K562 (cell line): ENCODE measurements around the gene RNF223. TPM values are rescaled to one million over a fixed set of nuclear protein-coding genes. Genes with fewer than 3 reads are reported as not detected.
A peak's percentile ranks its signal among the peaks of the same experiment; 100 is the strongest.

Source experiments
- BCL6 ChIP-seq: fragments of 250-450 bp; sonication (Bioruptor Pico); IDR thresholded peaks from 2 replicates; pipeline ENCODE4 v1.4.0; 2020
- CBX3 ChIP-seq, 2 experiments: IDR thresholded peaks; 1 replicate in 1 of 2; 2 replicates in 1 of 2; pipeline ENCODE4 v1.6.1; 2012; ENCODE audit warnings: inconsistent platforms in 2 of 2, low read length in 2 of 2, borderline replicate concordance in 1 of 2, control low read depth in 1 of 2
- CBX5 ChIP-seq: IDR thresholded peaks from 2 replicates; pipeline ENCODE4 v1.6.1; 2014; ENCODE audit warnings: low read depth, borderline replicate concordance
- GABPB2 ChIP-seq: fragments of 250-450 bp; sonication (Bioruptor Pico); conservative IDR thresholded peaks from 2 replicates; pipeline ENCODE4 v1.5.1; 2021; ENCODE audit warnings: mild to moderate bottlenecking
- GATAD2A ChIP-seq: fragments of 450-650 bp; IDR thresholded peaks from 2 replicates; pipeline ENCODE4 v1.6.1; 2017
- HCFC1 ChIP-seq: IDR thresholded peaks from 2 replicates; pipeline ENCODE4 v1.6.1; 2012; ENCODE audit warnings: low read depth, low read length, improper control_type of control experiment
- PCBP1 ChIP-seq: fragments of 200-400 bp; formaldehyde crosslinking; IDR thresholded peaks from 2 replicates; pipeline ENCODE4 v1.6.1; 2018; ENCODE audit warnings: mild to moderate bottlenecking, low read depth, low read length; ENCODE audit not compliant: poor library complexity, severe bottlenecking
- POLR2G ChIP-seq: fragments of 200-400 bp; formaldehyde crosslinking; IDR thresholded peaks from 2 replicates; pipeline ENCODE4 v1.6.1; 2017; ENCODE audit warnings: low read depth, mild to moderate bottlenecking, antibody characterized with exemption, low read length, moderate library complexity
- SREBF1 ChIP-seq: fragments of 150-350 bp; IDR thresholded peaks from 2 replicates; pipeline ENCODE4 v1.6.1; 2014; ENCODE audit warnings: antibody characterized with exemption, low read depth, low read length, borderline replicate concordance
- SREBF2 ChIP-seq: sonication (generic); formaldehyde crosslinking; IDR thresholded peaks from 2 replicates; pipeline ENCODE4 v1.4.0; 2020; ENCODE audit warnings: mild to moderate bottlenecking, missing genetic modification reagents
- TFAP4 ChIP-seq: sonication (generic); formaldehyde crosslinking; IDR thresholded peaks from 2 replicates; pipeline ENCODE4 v1.8.0; 2022; ENCODE audit warnings: missing genetic modification reagents, mild to moderate bottlenecking, moderate library complexity, borderline replicate concordance
- YY1 ChIP-seq, 3 experiments: IDR thresholded peaks; 2 replicates each; pipeline ENCODE4 v1.6.1; 2011; ENCODE audit warnings: low read length in 2 of 3, mild to moderate bottlenecking in 2 of 3, moderate library complexity in 2 of 3, borderline replicate concordance in 1 of 3, control low read depth in 1 of 3, low read depth in 1 of 3; ENCODE audit not compliant: insufficient read depth in 3 of 3, insufficient replicate concordance in 2 of 3, control insufficient read depth in 1 of 3, insufficient read length in 1 of 3; ENCODE audit errors: extremely low read depth in 1 of 3
- ZBTB9 ChIP-seq: fragments of 450-650 bp; formaldehyde crosslinking; IDR thresholded peaks from 2 replicates; pipeline ENCODE4 v1.4.0; 2020; ENCODE audit warnings: mild to moderate bottlenecking, moderate library complexity
- ZNF239 ChIP-seq: fragments of 250-450 bp; sonication (Bioruptor Pico); IDR thresholded peaks from 2 replicates; pipeline ENCODE4 v1.4.0; 2020; ENCODE audit warnings: mild to moderate bottlenecking
- ZNF311 ChIP-seq: fragments of 250-450 bp; sonication (Bioruptor Pico); IDR thresholded peaks from 2 replicates; pipeline ENCODE4 v1.4.0; 2020; ENCODE audit warnings: mild to moderate bottlenecking, moderate library complexity
- ZNF444 ChIP-seq: fragments of 250-450 bp; sonication (Bioruptor Pico); IDR thresholded peaks from 2 replicates; pipeline ENCODE4 v1.4.0; 2020; ENCODE audit warnings: mild to moderate bottlenecking, moderate library complexity
- ZNF655 ChIP-seq: fragments of 250-450 bp; sonication (Bioruptor Pico); IDR thresholded peaks from 2 replicates; pipeline ENCODE4 v1.5.0; 2021
- polyA plus RNA-seq, 8 experiments: library from polyadenylated mRNA; depleted of rRNA in 4 of 8; stranded (reverse) in 5 of 8; unstranded in 3 of 8; fragments of >200 nt; fragmentation: Nextera tagmentation in 2 of 8; fragmentation: Illumina TruSeq in 1 of 8; extraction: Ambion mirVana in 2 of 8; extraction: Trizol in 1 of 8; gene quantifications; 2 replicates each; pipeline versions ENCODE4 v1.2.1 to v1.2.3, GENCODE V29; 2011 to 2014; ENCODE audit warnings: inconsistent platforms in 1 of 8, missing spikeins in 1 of 8
- total RNA-seq, 7 experiments: library from RNA; depleted of rRNA in 6 of 7; stranded (reverse); fragments of >200 nt in 6 of 7; fragmentation: Illumina TruSeq in 2 of 7; extraction: Trizol in 2 of 7; gene quantifications; 2 replicates each; pipeline versions ENCODE4 v1.2.1 to v1.2.3, GENCODE V29; 2011 to 2021; ENCODE audit warnings: low replicate concordance in 1 of 7

RNF223 gene
- total and polyA plus RNA-seq, 9 of the 15 experiments (the other 6 are each of a cell fraction or from before 2014, with no cell fraction given): 0.04 to 0.32 TPM; not detected in 7

- TF ChIP-seq SREBF1: peak; percentile 83
- peak in 2 of 3 experiments; percentile 63 to 73 for TF ChIP-seq YY1 (IDR thresholded peaks at IDR 0.05; ENCODE audit: borderline replicate concordance in 1 of 3, control insufficient read depth in 1 of 3, extremely low read depth in 1 of 3, insufficient read depth in 3 of 3, insufficient read length in 1 of 3, insufficient replicate concordance in 2 of 3, low read depth in 1 of 3, low read length in 2 of 3)
- TF ChIP-seq CBX3 (IDR thresholded peaks at IDR 0.05; ENCODE audit: borderline replicate concordance in 1 of 2, low read length in 2 of 2): 0 out of 3 replicates have a peak, but pooled peaks of 1 of the 2 experiments have one; percentile 15
- 0 out of 2 replicates have a peak, but pooled peaks have one; percentile 47 for TF ChIP-seq GATAD2A
- peak; percentile 68 for TF ChIP-seq ZNF239 (CRISPR knock-in tag)
- TF ChIP-seq SREBF2 (CRISPR knock-in tag): no peak
- TF ChIP-seq ZNF444 (CRISPR knock-in tag): no peak
- peak; percentile 69 for TF ChIP-seq POLR2G
- TF ChIP-seq GABPB2 (CRISPR knock-in tag): no peak
- TF ChIP-seq ZBTB9 (CRISPR knock-in tag): peak; percentile 95
- TF ChIP-seq ZNF311: peak; percentile 83
- peak; percentile 88 for TF ChIP-seq TFAP4 (CRISPR knock-in tag)
- peak; percentile 86 for TF ChIP-seq PCBP1
- peak; percentile 99 for TF ChIP-seq HCFC1
- no peak for TF ChIP-seq CBX5
- TF ChIP-seq BCL6 (CRISPR knock-in tag): peak; percentile 84; the same call in 1 of the 2 replicates
- no peak for TF ChIP-seq ZNF655 (CRISPR knock-in tag)
Measured at GRCh38 chr1:1115786-1116700, 41.9 kb upstream of the RNF223 start, which contains the start of gene C1orf159 (continued).
